Upper lobe of left lung (tissue), 6 donors: ENCODE measurements around the gene MT1E. TPM values are rescaled to one million over a fixed set of nuclear protein-coding genes. Genes with fewer than 3 reads are reported as not detected.
A peak's percentile ranks its signal among the peaks of the same experiment; 100 is the strongest.

Experiments used
- ATAC-seq, 2 donors: fragments of 200-7000 bp; cut with Tn5 transposase; one replicate each; pipeline ENCODE4 v1.9.1; 2022; ENCODE audit warnings: mild to moderate bottlenecking in 2 of 2, moderate library complexity in 2 of 2; ENCODE audit not compliant: low FRiP score in 2 of 2
- DNase-seq, 2 donors: peaks; one replicate each; pipeline ENCODE4 v3.0.0-alpha.2; 2019 to 2020
- H3K27ac ChIP-seq, 4 donors: fragments of 200-600 bp; sonication (generic); one replicate each; pipeline ENCODE4 v1.5.1; 2016 to 2019
- H3K27me3 ChIP-seq, 4 donors: fragments of 200-600 bp; sonication (generic); one replicate each; pipeline ENCODE4 v1.5.1; 2017 to 2019
- H3K36me3 ChIP-seq, 4 donors: fragments of 200-600 bp; sonication (generic); one replicate each; pipeline ENCODE4 v1.5.1; 2016 to 2019
- H3K4me1 ChIP-seq, 4 donors: fragments of 200-600 bp; sonication (generic); one replicate each; pipeline ENCODE4 v1.5.1; 2018 to 2019
- H3K4me3 ChIP-seq, 4 donors: fragments of 200-600 bp; sonication (generic); one replicate each; pipeline ENCODE4 v1.5.1; 2017 to 2019; ENCODE audit warnings: mild to moderate bottlenecking in 2 of 4, moderate library complexity in 1 of 4
- H3K9me3 ChIP-seq, 4 donors: fragments of 200-600 bp; sonication (generic); one replicate each; pipeline ENCODE4 v1.5.1; 2018 to 2019
- EP300 ChIP-seq, 4 donors: sonication (generic); formaldehyde crosslinking; IDR thresholded peaks; one replicate each; pipeline ENCODE4 v1.5.1; 2017; ENCODE audit warnings: antibody characterized with exemption in 4 of 4, control low read depth in 2 of 4
- POLR2A ChIP-seq, 4 donors: fragments of 450-650 bp; IDR thresholded peaks; one replicate each; pipeline ENCODE4 v1.5.1; 2016 to 2017; ENCODE audit warnings: antibody characterized with exemption in 4 of 4, mild to moderate bottlenecking in 2 of 4
- POLR2AphosphoS5 ChIP-seq, 2 donors: sonication (generic); formaldehyde crosslinking; IDR thresholded peaks; one replicate each; pipeline ENCODE4 v1.5.1; 2017; ENCODE audit warnings: antibody characterized with exemption in 2 of 2
- WGBS, 2 donors: methylation state at CpG; one replicate each; pipeline ENCODE4 v1.1.5; 2017 to 2018; 5-methylcytosine and 5-hydroxymethylcytosine counted together
- total RNA-seq, 6 donors: library from RNA; depleted of rRNA in 4 of 6; stranded (reverse); fragments of >200 nt in 4 of 6; gene quantifications; one replicate each; pipeline versions ENCODE4 v1.1.0 to v1.2.1, GENCODE V29; 2016 to 2021
- TF ChIP-seq, protein P1 (sequence below), 6 experiments: fragments of 450-650 bp in 4 of 6; fragments of 200-600 bp in 2 of 6; sonication (generic) in 2 of 6; IDR thresholded peaks; one replicate each; pipeline ENCODE4 v1.5.1; 2016 to 2019; ENCODE audit warnings: antibody characterized with exemption in 6 of 6
- donor health status: DM: no; HTN: no; CAD: no; lungs with moderate emphysema.
- donor health status: DM: no; HTN: yes; CAD: no; lungs with severe emphysema.

Gene MT1E
- total RNA-seq, 6 donors from 2014 or later: 72.3 to 546 (median 187) TPM

- Histone ChIP-seq H3K4me3 (no peak overlapping the region), H3K9me3 (no peaks in the 10 kb centered on the region), H3K36me3 (no peaks in the 10 kb centered on the region), H3K4me1 (peaks cover 10 to 49% (median 22%) of the 10 kb centered on the region in 4 donors), H3K27me3 (peaks cover 0 to 8% (median 3%) of the 10 kb centered on the region in 4 donors), H3K27ac (no peak overlapping the region)
- no peak for TF ChIP-seq POLR2A (IDR thresholded peaks at IDR 0.05)
- no peak for TF ChIP-seq POLR2AphosphoS5 (IDR thresholded peaks at IDR 0.05)
- TF ChIP-seq EP300 (IDR thresholded peaks at IDR 0.05): no peak
- TF ChIP-seq, protein P1, sequence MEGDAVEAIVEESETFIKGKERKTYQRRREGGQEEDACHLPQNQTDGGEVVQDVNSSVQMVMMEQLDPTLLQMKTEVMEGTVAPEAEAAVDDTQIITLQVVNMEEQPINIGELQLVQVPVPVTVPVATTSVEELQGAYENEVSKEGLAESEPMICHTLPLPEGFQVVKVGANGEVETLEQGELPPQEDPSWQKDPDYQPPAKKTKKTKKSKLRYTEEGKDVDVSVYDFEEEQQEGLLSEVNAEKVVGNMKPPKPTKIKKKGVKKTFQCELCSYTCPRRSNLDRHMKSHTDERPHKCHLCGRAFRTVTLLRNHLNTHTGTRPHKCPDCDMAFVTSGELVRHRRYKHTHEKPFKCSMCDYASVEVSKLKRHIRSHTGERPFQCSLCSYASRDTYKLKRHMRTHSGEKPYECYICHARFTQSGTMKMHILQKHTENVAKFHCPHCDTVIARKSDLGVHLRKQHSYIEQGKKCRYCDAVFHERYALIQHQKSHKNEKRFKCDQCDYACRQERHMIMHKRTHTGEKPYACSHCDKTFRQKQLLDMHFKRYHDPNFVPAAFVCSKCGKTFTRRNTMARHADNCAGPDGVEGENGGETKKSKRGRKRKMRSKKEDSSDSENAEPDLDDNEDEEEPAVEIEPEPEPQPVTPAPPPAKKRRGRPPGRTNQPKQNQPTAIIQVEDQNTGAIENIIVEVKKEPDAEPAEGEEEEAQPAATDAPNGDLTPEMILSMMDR (IDR thresholded peaks at IDR 0.05): no peak
- no peak for ATAC-seq
- DNase-seq: no peak
- 65 to 75% methylated on average over 3 of the region's 3 CpGs for WGBS, 2 donors
These were observed 4.6 kb downstream of the MT1E start for GRCh38 chr16:56630134-56630533.

GRCh38 chr16:56631197-56631596 lies 5.6 kb downstream of the MT1E start:
- WGBS, 2 donors: 93 to 95% methylated on average over 8 to 10 of the region's 10 CpGs
- H3K27ac ChIP-seq: peak overlapping the region; percentile 82 to 92 (median 87)
- H3K27me3 ChIP-seq: peaks cover 0 to 8% (median 4%) of the 10 kb centered on the region in 4 donors
- H3K4me1 ChIP-seq: peaks cover 14 to 45% (median 20%) of the 10 kb centered on the region in 4 donors
- no peak for DNase-seq
- H3K36me3 ChIP-seq: no peaks in the 10 kb centered on the region
- TF ChIP-seq POLR2AphosphoS5 (IDR thresholded peaks at IDR 0.05) (no peak), EP300 (IDR thresholded peaks at IDR 0.05) (no peak), POLR2A (IDR thresholded peaks at IDR 0.05) (no peak)
- TF ChIP-seq, protein P1 (IDR thresholded peaks at IDR 0.05): no peak
- peak overlapping the region in 1 of 4 donors; percentile 56 for H3K4me3 ChIP-seq
- ATAC-seq: no peak
- no peaks in the 10 kb centered on the region for H3K9me3 ChIP-seq

DNA sequence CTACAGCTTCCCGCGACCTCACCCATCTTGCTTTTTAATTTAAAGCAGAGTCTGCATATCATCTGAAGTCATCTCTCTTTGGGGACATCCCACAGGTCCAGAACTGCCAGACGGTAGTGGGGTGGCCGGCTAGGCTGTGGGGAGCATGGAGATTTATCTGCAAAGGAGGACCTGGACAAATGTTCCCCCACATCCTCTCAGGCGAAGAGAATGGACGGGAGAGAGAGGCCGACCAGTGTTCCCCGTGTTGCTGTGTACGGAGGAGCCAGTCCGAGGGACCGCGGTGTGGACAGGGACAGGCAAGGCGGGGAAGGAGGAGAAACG lies 6.2 kb downstream of the MT1E start:
- TF ChIP-seq, protein P1 (IDR thresholded peaks at IDR 0.05): no peak
- no peak for TF ChIP-seq EP300 (IDR thresholded peaks at IDR 0.05)
- TF ChIP-seq POLR2AphosphoS5 (IDR thresholded peaks at IDR 0.05): no peak
- TF ChIP-seq POLR2A (IDR thresholded peaks at IDR 0.05): no peak
- Histone ChIP-seq H3K9me3 (no peaks in the 10 kb centered on the region), H3K27me3 (peaks cover 0 to 8% (median 4%) of the 10 kb centered on the region in 4 donors), H3K4me3 (peak overlapping the region; percentile 3 to 57 (median 50)), H3K36me3 (no peaks in the 10 kb centered on the region), H3K27ac (peak overlapping the region; percentile 82 to 92 (median 87)), H3K4me1 (peaks cover 10 to 39% (median 16%) of the 10 kb centered on the region in 4 donors)
- DNase-seq (no peak), ATAC-seq (no peak)
- 26 to 30% methylated on average over 14 of the region's 14 CpGs for WGBS, 2 donors

GRCh38 chr16:56632156-56632847 lies 6.7 kb downstream of the MT1E start, which contains the start of gene MT1M:
Gene MT1M (plus strand): TSS chr16:56632659. CDS start chr16:56632732, 73 bp downstream.
- DNase-seq (peak; percentile 56 to 92), ATAC-seq (peak; percentile 81 to 90)
- peaks cover 10 to 34% (median 14%) of the 10 kb centered on the region in 4 donors for H3K4me1 ChIP-seq
- H3K27ac ChIP-seq: peak within 1 kb of the TSS; percentile 82 to 92 (median 87)
- TF ChIP-seq EP300 (IDR thresholded peaks at IDR 0.05) (peak; percentile 90 to 99 (median 98)), POLR2AphosphoS5 (IDR thresholded peaks at IDR 0.05) (peak; percentile 93 to 95), POLR2A (IDR thresholded peaks at IDR 0.05) (peak in 2 of 4 donors; percentile 63 to 64)
- TF ChIP-seq, protein P1 (IDR thresholded peaks at IDR 0.05): no peak
- no peaks in the 10 kb centered on the region for H3K9me3 ChIP-seq
- 2 to 4% methylated on average over 3 to 24 of the region's 61 CpGs for WGBS, 2 donors
- peak within 1 kb of the TSS; percentile 12 to 57 (median 50) for H3K4me3 ChIP-seq
- H3K27me3 ChIP-seq: peaks cover 0 to 8% (median 4%) of the 10 kb centered on the region in 4 donors
- H3K36me3 ChIP-seq: no peaks in the 10 kb centered on the region
